Stimulated activated CD4-positive, alpha-beta T cell treated with anti-CD3 and anti-CD28 coated beads, Interleukin-4, amount 100 ng/mL, for 24 hours (primary cell): ENCODE measurements around the gene PER1.
"Not testable (repeated sequence)": the region's sequence is repeated elsewhere in the genome, so short reads cannot be mapped to it uniquely, and the experiment has no call there.

Experiments
- DNase-seq: peaks from one replicate; pipeline ENCODE4 v3.0.0-alpha.2; 2020

PER1 gene

DNA sequence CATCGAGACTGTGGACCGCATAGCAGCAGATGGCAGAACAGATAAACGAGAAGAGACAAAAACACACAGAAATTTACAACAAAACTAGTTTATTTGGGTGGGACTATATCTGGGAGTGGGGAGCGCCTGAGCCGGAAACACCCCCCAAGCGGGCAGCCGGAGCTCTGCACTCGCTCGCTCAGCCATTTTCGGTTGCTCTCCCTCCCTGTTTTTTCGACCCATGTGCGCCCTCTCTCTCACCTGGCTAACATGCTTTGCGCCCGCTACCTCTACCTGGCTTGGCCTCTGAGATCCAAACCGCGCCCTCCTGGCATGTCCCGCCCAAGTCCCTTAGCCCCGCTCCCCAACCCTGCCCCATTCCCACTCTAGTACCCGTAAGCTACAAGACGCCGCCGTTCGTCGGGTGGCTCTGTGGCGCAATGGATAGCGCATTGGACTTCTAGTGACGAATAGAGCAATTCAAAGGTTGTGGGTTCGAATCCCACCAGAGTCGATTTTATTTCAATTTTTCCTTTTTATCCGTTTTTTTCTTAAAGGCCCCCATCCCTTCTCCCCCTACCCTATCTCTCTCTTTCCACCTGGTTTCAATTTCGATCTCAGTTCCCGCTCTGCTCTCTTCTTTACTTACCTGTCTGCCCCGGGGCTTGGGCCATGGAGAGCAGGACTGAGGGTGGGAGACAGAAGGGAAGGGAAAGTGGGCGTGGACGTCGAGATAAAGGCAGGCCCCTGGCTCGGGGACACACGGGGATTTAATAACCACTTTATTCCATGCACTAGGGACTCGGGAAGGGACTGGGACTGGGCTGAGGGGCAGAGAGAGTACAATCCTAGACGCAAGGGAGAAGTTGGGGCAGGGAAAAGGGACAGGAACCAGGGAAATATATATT lies 31.4 kb downstream of the PER1 start:
- peak; percentile 84 for DNase-seq

- DNase-seq, result peak; percentile 91
Observed at GRCh38 chr17:8119581-8120519, 32.4 kb downstream of the PER1 start.

GRCh38 chr17:8118769-8119580 lies 33.2 kb downstream of the PER1 start:
- DNase-seq, result peak; percentile 88

GRCh38 chr17:8117980-8118768 lies 34.0 kb downstream of the PER1 start, which contains the start of gene ALOXE3:
TSS of gene ALOXE3 (minus strand) at chr17:8118514. CDS start at chr17:8117990, 524 bp downstream.
- no peak for DNase-seq

- DNase-seq, result no peak
Observed at GRCh38 chr17:8117367-8117979, 34.7 kb downstream of the PER1 start.

DNA sequence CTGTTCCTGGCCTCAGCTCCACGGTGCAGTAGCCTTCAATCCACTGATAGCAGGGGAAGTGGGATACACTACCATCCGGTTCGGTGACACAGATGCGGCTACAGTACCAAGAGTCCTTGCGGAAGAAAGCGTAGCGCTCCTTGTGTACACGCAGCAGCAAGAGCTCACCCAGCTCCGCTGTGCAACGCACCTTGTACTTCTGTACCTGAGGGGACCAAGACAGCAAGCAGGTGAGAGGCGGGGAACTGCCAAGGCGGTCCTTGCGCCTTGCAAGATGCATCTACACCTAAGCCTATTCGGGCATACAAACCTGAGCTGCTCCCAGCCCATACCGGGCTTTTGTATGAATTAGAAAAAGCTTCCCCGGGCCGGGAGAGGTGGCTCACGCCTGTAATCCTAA lies 35.4 kb downstream of the PER1 start:
- no peak for DNase-seq

DNA sequence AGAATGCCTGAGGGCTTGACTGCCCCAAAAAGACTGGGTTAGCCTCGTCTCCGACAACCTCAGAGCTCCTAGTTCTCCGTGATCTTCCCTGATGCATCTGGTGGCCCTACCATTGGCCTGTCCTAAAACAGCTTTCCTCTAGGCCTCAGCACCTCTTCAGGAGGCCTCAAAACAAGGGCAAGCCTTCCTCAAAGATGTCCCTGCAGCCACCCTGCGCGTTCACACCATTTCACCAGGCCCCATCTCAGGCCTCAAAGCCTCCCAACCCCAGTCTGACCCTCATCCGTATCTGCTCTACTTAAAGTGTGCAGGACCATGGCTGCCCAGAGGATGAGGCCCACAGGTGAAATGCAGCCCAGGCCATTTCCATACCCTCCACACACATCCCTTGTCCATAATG lies 41.3 kb downstream of the PER1 start:
- DNase-seq, result no peak

GRCh38 chr17:8110456-8110804 lies 41.8 kb downstream of the PER1 start:
- no peak for DNase-seq

DNA sequence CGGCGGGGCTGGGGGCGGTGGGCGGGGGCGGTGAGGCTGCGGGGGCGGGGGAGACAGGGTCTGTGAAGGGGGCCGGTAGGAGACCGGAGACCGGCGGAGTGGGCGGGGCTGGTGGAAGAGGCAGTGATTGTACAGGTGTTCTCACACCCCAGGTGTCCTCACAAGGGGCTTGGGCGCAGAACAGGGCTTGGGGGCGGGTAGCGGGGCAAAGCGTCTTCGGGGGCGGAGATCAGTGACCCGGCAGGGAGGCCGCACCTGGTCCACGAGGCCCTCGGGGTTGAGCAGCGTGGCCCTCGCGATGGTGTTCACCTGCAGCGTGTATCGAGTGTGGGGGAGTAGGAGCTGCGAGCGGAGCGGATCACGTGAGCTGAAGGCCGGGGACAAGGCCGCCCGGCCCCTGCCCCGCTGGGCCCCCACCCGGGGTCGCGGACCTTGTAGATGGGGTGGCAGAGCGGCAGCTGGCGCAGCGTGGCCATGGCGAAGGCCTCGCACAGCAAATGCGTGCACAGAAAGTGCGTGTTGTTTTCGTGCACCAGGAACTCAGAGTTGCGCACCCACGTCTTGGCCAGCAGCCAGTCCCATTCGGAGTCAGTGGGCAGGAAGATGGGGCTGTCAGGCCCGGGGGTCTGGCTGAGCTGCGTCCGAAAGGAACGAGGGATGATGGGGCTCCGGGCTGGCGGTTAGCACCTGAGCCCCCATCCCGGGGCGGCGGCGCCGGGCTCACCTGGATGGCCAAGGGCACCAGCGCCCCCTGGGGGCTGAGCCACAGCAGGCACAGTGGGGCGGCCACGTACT lies 42.3 kb downstream of the PER1 start:
- DNase-seq, result peak; percentile 80

DNA sequence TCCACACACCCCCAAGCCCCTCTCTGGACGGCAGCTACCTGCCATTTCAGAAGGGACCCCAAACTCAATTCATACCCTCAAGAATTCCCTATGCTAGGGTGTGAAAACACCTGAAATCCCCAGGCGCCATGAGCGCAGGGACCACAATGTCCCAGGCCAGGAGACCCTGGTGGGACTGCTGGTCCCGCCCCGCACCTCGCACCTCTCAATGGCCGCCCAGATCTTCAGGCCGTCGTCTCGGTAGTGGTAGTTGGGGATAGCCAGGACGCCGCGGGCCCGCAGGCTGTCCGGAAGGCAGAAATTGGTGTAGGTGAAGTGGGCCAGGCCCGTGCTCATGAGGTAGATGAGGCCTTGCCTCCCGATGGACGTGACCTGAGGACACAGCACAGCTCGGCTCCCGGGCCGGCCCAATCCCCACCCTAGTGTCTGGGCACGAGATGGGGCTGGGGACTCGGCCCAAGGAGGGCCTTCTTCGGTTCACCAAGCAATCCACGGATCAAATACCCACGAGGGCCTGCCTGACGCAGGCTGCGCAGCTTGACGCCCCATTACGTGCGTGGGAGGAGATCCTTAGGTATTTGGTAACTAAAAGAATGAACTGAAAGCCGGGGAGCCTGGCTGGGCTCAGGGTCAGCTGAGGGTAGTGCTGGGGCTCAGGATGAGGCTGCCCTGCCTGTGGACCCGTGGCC lies 43.1 kb downstream of the PER1 start:
- DNase-seq, result no peak

GRCh38 chr17:8106980-8107379 lies 45.2 kb downstream of the PER1 start:
- not testable (repeated sequence) for DNase-seq

GRCh38 chr17:8105957-8106398 lies 46.2 kb downstream of the PER1 start:
- DNase-seq, result no peak

DNA sequence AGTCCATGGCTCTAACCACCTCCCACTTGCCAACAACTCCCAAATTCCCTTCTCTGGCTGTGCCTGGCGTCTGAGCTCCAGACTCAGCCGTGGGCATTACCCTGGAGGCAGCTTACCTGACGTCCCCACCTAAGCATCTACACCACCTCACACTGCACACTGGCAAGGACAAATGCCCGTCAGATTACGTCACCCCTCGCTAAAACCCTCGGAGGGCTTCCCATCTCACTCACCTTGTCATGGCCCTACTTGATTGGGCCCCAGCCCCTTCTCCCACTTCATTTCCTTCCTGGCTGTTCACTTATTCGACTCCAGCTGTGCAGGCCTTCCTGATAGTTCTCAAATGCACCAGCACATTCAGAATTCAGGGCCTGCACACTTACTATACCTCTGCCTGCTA lies 47.3 kb downstream of the PER1 start:
- no peak for DNase-seq

DNA sequence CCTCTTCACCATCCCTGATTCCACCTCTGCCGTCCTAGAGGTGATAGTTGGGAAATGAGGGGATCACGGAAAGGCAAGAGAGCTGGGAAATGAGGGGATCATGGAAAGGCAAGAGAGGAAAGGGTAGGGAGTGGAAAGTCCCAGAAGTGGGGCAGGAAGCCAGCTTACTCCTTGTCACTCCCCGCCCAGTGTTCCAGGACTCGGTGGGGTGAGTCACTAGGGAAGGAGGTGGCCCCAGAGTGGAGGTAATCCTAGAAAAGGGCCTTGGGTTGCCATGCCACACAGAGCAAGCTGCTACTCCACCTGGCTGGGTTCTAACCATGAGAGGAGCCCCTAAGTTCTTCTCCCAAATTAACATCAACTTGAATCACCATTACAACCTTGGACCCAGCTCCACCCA lies 48.7 kb downstream of the PER1 start:
- no peak for DNase-seq

GRCh38 chr17:8101721-8102120 lies 50.5 kb downstream of the PER1 start:
- no peak for DNase-seq

DNA sequence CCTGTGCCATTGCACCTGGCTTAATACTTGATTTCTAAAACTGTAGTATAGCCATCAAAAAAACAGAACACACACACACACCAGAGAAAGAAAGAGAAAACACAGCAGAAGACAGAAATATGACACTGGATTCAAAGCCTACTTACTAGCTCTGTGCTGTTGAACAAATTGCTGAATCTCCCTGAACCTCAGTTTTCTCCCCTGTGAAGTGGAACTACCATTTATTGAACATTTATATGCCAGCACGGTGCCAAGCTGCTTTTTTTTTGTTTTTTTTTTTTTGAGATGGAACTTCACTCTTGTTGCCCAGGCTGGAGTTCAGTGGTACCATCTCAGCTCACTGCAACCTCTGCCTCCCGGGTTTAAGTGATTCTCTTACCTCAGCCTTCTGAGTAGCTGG lies 51.4 kb downstream of the PER1 start:
- DNase-seq, result no peak

DNA sequence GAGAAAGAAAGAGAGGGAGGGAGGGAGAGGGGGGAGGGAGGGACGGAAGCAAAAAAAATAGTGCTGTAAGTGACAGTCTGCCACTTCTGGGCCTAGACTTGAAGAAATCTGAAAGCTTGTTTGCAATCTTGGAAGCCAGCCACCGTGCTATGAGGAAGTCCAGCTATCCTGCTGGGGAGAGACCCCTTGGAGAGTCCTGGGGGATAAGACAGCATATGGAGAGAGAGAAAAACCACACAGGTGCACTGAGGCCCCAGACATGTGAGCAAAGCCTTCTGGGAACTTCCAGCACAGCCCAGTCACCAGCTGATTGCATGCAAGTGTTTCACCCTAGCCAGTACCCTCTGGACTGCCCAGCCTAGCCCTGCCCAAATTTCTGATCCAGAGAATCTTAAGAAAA lies 52.1 kb downstream of the PER1 start:
- no peak for DNase-seq

GRCh38 chr17:8096541-8096940 lies 55.7 kb downstream of the PER1 start:
- DNase-seq, result no peak

GRCh38 chr17:8095361-8095760 lies 56.8 kb downstream of the PER1 start:
- DNase-seq, result no peak
